Astrocyte (in vitro differentiated cells and primary cell): ENCODE measurements around the gene COG4. TPM values are rescaled to one million over a fixed set of nuclear protein-coding genes. Genes with fewer than 3 reads are reported as not detected.

Experiments used
- DNase-seq: peaks from one replicate; pipeline ENCODE4 v3.0.0-alpha.2; 2010; ENCODE audit warnings: low read depth
- FAIRE-seq: peaks from 2 replicates; lab custom pipeline; 2011; peaks lifted over from hg19 to GRCh38; lab: Jason Lieb, UNC
- H2AFZ ChIP-seq: 2 replicates; pipeline ENCODE4 v1.6.0; 2012; ENCODE audit warnings: low read depth, low read length, inconsistent platforms
- H3K27ac ChIP-seq: 2 replicates; pipeline ENCODE4 v1.5.1; 2011; ENCODE audit warnings: low read depth, low read length, inconsistent platforms
- H3K27me3 ChIP-seq: 2 replicates; pipeline ENCODE4 v1.6.0; 2011; ENCODE audit warnings: low read length, inconsistent platforms; ENCODE audit not compliant: insufficient read depth
- H3K36me3 ChIP-seq: 2 replicates; pipeline ENCODE4 v1.5.1; 2011; ENCODE audit warnings: low read length, inconsistent platforms; ENCODE audit not compliant: insufficient read depth
- H3K4me1 ChIP-seq: 2 replicates; pipeline ENCODE4 v1.5.1; 2011; ENCODE audit warnings: low read length, inconsistent platforms; ENCODE audit not compliant: insufficient read depth
- H3K4me2 ChIP-seq: 2 replicates; pipeline ENCODE4 v1.6.0; 2012; ENCODE audit warnings: low read length, inconsistent platforms
- H3K4me3 ChIP-seq: 2 replicates; pipeline ENCODE4 v1.5.1; 2011; ENCODE audit warnings: low read depth, mild to moderate bottlenecking, low read length, inconsistent platforms; ENCODE audit not compliant: insufficient read depth
- H3K79me2 ChIP-seq: 2 replicates; pipeline ENCODE4 v1.6.0; 2012; ENCODE audit warnings: mild to moderate bottlenecking, low read length, inconsistent platforms; ENCODE audit not compliant: insufficient read depth
- H3K9ac ChIP-seq: 2 replicates; pipeline ENCODE4 v1.6.0; 2012; ENCODE audit warnings: mild to moderate bottlenecking, low read length, inconsistent platforms
- H3K9me3 ChIP-seq: 2 replicates; pipeline ENCODE4 v1.5.1; 2012; ENCODE audit warnings: low read depth, mild to moderate bottlenecking, low read length, inconsistent platforms; ENCODE audit not compliant: insufficient read depth
- H4K20me1 ChIP-seq: 2 replicates; pipeline ENCODE4 v1.6.0; 2012; ENCODE audit warnings: low read length, inconsistent platforms; ENCODE audit not compliant: insufficient read depth
- H3K27ac Mint-ChIP-seq: one replicate; pipeline ENCODE4 v1.8.0; 2021; ENCODE audit warnings: mild to moderate bottlenecking, mixed read lengths; ENCODE audit not compliant: unreplicated experiment
- H3K27me3 Mint-ChIP-seq: one replicate; pipeline ENCODE4 v1.8.0; 2021; ENCODE audit warnings: low read depth, mixed read lengths; ENCODE audit not compliant: unreplicated experiment
- H3K36me3 Mint-ChIP-seq: one replicate; pipeline ENCODE4 v1.8.0; 2021; ENCODE audit warnings: low read depth, mixed read lengths; ENCODE audit not compliant: unreplicated experiment
- H3K4me1 Mint-ChIP-seq: one replicate; pipeline ENCODE4 v1.8.0; 2021; ENCODE audit warnings: low read depth, mixed read lengths; ENCODE audit not compliant: unreplicated experiment
- H3K4me3 Mint-ChIP-seq: one replicate; pipeline ENCODE4 v1.8.0; 2021; ENCODE audit warnings: mild to moderate bottlenecking, moderate library complexity, mixed read lengths; ENCODE audit not compliant: unreplicated experiment
- H3K9me3 Mint-ChIP-seq: one replicate; pipeline ENCODE4 v1.8.0; 2021; ENCODE audit warnings: mild to moderate bottlenecking, mixed read lengths; ENCODE audit not compliant: unreplicated experiment
- EZH2 ChIP-seq: IDR thresholded peaks from 2 replicates; pipeline ENCODE4 v1.6.1; 2012; ENCODE audit warnings: mild to moderate bottlenecking, low read length, inconsistent platforms; ENCODE audit not compliant: insufficient read depth
- total RNA-seq: library from RNA; stranded (reverse); gene quantifications from 2 replicates; pipeline ENCODE4 v1.2.1, GENCODE V29; 2021
- TF ChIP-seq, protein P1 (sequence below): IDR thresholded peaks from 2 replicates; pipeline ENCODE4 v1.5.1; 2011; ENCODE audit warnings: low read depth, mild to moderate bottlenecking, inconsistent platforms, low read length, moderate library complexity; ENCODE audit not compliant: insufficient read depth

Gene COG4
- total RNA-seq, 1 donor from 2014 or later: 42.6 TPM

DNA sequence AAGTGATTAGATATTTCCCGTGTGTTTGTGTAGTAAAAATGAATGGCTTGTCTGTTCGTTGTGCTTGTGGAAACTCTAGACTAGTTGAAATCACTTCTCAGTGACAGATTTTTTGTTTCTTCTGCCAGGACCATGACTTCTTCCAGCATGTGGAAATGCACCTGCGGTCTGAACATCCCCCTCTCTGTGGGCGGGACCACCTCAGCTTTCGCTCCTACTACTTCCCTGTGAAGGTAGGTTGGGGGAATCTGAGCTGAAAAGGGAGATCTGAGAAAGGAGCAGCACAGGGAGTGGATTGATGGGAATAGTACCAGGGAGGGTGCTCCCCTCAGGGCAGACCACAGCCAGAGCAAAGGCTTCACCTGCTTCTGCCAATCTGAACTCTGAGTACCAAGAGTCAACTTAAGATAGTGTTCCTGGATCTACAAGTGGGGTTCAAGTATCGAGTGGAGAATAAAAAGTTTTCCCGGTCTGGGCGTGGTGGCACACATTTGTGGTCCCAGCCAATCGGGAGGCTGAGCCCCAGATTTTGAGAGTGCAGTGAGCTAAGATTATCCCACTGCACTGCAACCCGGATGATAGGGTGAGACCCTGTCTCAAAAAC is 47.7 kb upstream of the COG4 start:
- H3K36me3 ChIP-seq: peaks cover 67% of the 10 kb centered on the region
- peaks cover 48% of the 10 kb centered on the region for H3K4me1 ChIP-seq
- H3K27ac Mint-ChIP-seq: no peak overlapping the region
- no peaks in the 10 kb centered on the region for H3K27me3 Mint-ChIP-seq
- H4K20me1 ChIP-seq: peaks cover 84% of the 10 kb centered on the region
- H3K4me2 ChIP-seq: no peak overlapping the region
- H3K9me3 Mint-ChIP-seq: no peaks in the 10 kb centered on the region
- TF ChIP-seq, protein P1, sequence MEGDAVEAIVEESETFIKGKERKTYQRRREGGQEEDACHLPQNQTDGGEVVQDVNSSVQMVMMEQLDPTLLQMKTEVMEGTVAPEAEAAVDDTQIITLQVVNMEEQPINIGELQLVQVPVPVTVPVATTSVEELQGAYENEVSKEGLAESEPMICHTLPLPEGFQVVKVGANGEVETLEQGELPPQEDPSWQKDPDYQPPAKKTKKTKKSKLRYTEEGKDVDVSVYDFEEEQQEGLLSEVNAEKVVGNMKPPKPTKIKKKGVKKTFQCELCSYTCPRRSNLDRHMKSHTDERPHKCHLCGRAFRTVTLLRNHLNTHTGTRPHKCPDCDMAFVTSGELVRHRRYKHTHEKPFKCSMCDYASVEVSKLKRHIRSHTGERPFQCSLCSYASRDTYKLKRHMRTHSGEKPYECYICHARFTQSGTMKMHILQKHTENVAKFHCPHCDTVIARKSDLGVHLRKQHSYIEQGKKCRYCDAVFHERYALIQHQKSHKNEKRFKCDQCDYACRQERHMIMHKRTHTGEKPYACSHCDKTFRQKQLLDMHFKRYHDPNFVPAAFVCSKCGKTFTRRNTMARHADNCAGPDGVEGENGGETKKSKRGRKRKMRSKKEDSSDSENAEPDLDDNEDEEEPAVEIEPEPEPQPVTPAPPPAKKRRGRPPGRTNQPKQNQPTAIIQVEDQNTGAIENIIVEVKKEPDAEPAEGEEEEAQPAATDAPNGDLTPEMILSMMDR: no peak
- TF ChIP-seq EZH2: no peak
- FAIRE-seq (no peak), DNase-seq (no peak)
- peaks cover 50% of the 10 kb centered on the region for H3K4me1 Mint-ChIP-seq
- no peak overlapping the region for H3K4me3 ChIP-seq
- no peaks in the 10 kb centered on the region for H3K9me3 ChIP-seq
- no peak overlapping the region for H2AFZ ChIP-seq
- H3K79me2 ChIP-seq: peaks cover 12% of the 10 kb centered on the region
- peaks cover 33% of the 10 kb centered on the region for H3K36me3 Mint-ChIP-seq
- no peak overlapping the region for H3K4me3 Mint-ChIP-seq
- H3K27ac ChIP-seq: no peak overlapping the region
- no peaks in the 10 kb centered on the region for H3K27me3 ChIP-seq
- H3K9ac ChIP-seq: no peak overlapping the region

- H3K4me2 ChIP-seq: no peak overlapping the region
- no peak overlapping the region for H3K27ac Mint-ChIP-seq
- H3K79me2 ChIP-seq: peaks cover 13% of the 10 kb centered on the region
- H3K27me3 Mint-ChIP-seq: no peaks in the 10 kb centered on the region
- H3K27ac ChIP-seq: no peak overlapping the region
- no peak overlapping the region for H3K4me3 ChIP-seq
- H3K9me3 ChIP-seq: no peaks in the 10 kb centered on the region
- peaks cover 74% of the 10 kb centered on the region for H3K36me3 ChIP-seq
- TF ChIP-seq, protein P1: no peak
- TF ChIP-seq EZH2: no peak
- no peak overlapping the region for H2AFZ ChIP-seq
- H3K27me3 ChIP-seq: no peaks in the 10 kb centered on the region
- peaks cover 47% of the 10 kb centered on the region for H3K4me1 Mint-ChIP-seq
- peaks cover 43% of the 10 kb centered on the region for H3K4me1 ChIP-seq
- H3K4me3 Mint-ChIP-seq: no peak overlapping the region
- FAIRE-seq: no peak
- DNase-seq: no peak
- H3K9ac ChIP-seq: no peak overlapping the region
- H3K9me3 Mint-ChIP-seq: no peaks in the 10 kb centered on the region
- H3K36me3 Mint-ChIP-seq: peaks cover 41% of the 10 kb centered on the region
- peaks cover 86% of the 10 kb centered on the region for H4K20me1 ChIP-seq
Measured at GRCh38 chr16:70569752-70570151, 46.4 kb upstream of the COG4 start.

GRCh38 chr16:70568601-70569237 is 45.4 kb upstream of the COG4 start:
- DNase-seq: peak; percentile 77
- H3K27ac Mint-ChIP-seq: peak overlapping the region; percentile 83
- TF ChIP-seq, protein P1: no peak
- TF ChIP-seq EZH2: no peak
- peaks cover 50% of the 10 kb centered on the region for H3K36me3 Mint-ChIP-seq
- no peak overlapping the region for H3K27ac ChIP-seq
- no peak overlapping the region for H3K4me3 ChIP-seq
- H3K4me2 ChIP-seq: no peak overlapping the region
- H3K9ac ChIP-seq: no peak overlapping the region
- peaks cover 33% of the 10 kb centered on the region for H3K4me1 ChIP-seq
- no peak overlapping the region for H2AFZ ChIP-seq
- no peaks in the 10 kb centered on the region for H3K9me3 ChIP-seq
- H3K27me3 ChIP-seq: no peaks in the 10 kb centered on the region
- no peaks in the 10 kb centered on the region for H3K9me3 Mint-ChIP-seq
- peaks cover 80% of the 10 kb centered on the region for H3K36me3 ChIP-seq
- no peaks in the 10 kb centered on the region for H3K27me3 Mint-ChIP-seq
- H3K4me1 Mint-ChIP-seq: peaks cover 38% of the 10 kb centered on the region
- no peak overlapping the region for H3K4me3 Mint-ChIP-seq
- peaks cover 19% of the 10 kb centered on the region for H3K79me2 ChIP-seq
- no peak for FAIRE-seq
- H4K20me1 ChIP-seq: peaks cover 89% of the 10 kb centered on the region
